ENCODE data around the gene SLC4A2.

DNA sequence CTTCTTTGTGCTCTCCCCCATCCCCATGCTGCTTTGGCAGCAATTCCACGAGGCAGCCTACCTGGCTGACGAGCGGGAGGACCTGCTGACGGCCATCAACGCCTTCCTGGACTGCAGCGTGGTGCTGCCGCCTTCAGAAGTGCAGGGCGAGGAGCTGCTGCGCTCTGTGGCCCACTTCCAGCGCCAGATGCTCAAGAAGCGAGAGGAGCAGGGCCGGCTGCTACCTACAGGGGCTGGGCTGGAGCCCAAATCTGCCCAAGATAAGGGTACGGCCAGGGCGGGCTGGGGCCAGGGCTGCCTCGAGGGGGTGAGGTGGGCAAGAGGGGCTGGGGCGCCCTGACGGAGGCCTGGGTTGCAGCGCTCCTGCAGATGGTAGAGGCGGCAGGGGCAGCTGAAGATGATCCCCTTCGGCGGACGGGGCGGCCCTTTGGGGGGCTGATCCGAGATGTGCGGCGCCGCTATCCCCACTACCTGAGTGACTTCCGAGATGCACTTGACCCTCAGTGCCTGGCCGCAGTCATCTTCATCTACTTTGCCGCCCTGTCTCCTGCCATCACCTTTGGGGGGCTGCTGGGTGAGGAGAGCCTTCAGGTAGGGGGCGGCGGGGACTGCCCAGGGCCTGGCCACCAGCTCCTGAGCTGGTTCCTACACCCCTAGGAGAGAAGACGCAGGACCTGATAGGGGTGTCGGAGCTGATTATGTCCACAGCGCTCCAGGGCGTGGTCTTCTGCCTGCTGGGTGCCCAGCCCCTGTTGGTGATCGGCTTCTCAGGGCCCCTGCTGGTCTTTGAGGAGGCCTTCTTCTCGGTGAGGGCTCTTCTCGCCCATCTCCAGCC, 11.9 kb downstream of the SLC4A2 start:
- TF ChIP-seq, protein P1, sequence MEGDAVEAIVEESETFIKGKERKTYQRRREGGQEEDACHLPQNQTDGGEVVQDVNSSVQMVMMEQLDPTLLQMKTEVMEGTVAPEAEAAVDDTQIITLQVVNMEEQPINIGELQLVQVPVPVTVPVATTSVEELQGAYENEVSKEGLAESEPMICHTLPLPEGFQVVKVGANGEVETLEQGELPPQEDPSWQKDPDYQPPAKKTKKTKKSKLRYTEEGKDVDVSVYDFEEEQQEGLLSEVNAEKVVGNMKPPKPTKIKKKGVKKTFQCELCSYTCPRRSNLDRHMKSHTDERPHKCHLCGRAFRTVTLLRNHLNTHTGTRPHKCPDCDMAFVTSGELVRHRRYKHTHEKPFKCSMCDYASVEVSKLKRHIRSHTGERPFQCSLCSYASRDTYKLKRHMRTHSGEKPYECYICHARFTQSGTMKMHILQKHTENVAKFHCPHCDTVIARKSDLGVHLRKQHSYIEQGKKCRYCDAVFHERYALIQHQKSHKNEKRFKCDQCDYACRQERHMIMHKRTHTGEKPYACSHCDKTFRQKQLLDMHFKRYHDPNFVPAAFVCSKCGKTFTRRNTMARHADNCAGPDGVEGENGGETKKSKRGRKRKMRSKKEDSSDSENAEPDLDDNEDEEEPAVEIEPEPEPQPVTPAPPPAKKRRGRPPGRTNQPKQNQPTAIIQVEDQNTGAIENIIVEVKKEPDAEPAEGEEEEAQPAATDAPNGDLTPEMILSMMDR (conservative IDR thresholded peaks at IDR 0.05; ENCODE audit: low read length): no peak
- no peak for TF ChIP-seq EZH2phosphoT487 (IDR thresholded peaks at IDR 0.05; ENCODE audit: borderline replicate concordance, low read depth, low read length)

Measured in OCI-LY7 (cell line).